HUES6 (cell line): Measurements from ENCODE around the gene ZFR2.

Experiments
- H3K27ac ChIP-seq: 2 replicates; pipeline ENCODE4 v1.7.0; 2013; ENCODE audit warnings: low read depth, mild to moderate bottlenecking, low read length, inconsistent platforms
- H3K27me3 ChIP-seq: 2 replicates; pipeline ENCODE4 v1.6.1; 2013; ENCODE audit warnings: low read length; ENCODE audit not compliant: control insufficient read depth, insufficient read depth
- H3K36me3 ChIP-seq: 2 replicates; pipeline ENCODE4 v1.6.1; 2013; ENCODE audit warnings: low read length; ENCODE audit not compliant: control insufficient read depth, insufficient read depth
- H3K4me1 ChIP-seq: 2 replicates; pipeline ENCODE4 v1.6.1; 2013; ENCODE audit warnings: low read length; ENCODE audit not compliant: control insufficient read depth, insufficient read depth
- H3K4me3 ChIP-seq: 2 replicates; pipeline ENCODE4 v1.5.1; 2013; ENCODE audit warnings: low read depth, low read length
- H3K9ac ChIP-seq: one replicate; pipeline ENCODE4 v1.6.1; 2013; ENCODE audit warnings: mild to moderate bottlenecking, low read length
- H3K9me3 ChIP-seq: 2 replicates; pipeline ENCODE4 v1.6.1; 2013; ENCODE audit warnings: low read depth, low read length; ENCODE audit not compliant: control insufficient read depth, insufficient read depth

ZFR2 gene

DNA sequence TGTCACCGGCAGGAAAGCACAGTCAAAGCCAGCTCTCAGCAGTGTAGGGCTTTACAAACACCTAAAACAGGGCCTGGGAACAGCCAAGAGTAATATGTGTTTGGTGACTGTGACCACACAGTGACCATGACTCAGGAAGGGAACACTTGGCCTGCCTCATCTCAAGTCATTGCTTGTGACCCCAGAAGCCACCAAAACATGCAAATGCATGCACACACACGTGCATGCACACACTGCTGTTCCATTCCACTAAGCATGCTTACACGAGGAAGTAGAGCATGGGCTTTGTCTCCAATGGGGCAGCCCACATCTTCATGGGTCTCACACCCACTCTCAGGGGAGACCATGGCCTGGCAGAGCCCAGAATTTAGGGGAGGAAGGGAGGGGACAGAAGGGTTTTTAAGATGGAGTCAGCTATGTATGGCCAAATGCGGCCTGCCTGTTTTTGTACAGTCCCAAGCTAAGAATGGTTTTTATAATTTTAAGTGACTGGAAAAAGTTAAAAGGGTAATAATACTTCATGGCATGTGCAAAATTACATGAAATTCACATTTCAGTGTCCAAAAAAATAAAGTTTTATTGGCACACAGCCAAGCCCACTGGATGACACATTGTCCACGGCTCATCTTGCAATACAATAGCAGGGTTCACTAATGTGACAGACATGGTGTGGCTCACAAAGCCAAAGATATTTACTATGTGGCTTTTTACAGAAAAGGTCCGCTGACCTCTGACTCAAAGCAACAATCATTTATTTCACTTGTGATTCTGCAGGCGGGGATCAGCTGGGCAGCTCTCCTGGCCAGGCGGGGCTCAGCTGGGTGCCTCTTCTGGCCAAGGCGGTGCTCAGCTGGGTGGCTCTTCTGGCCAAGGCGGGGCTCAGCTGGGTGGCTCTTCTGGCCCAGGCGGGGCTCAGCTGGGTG lies 17.3 kb downstream of the ZFR2 start:
- H3K9ac ChIP-seq, result no peak overlapping the region
- H3K9me3 ChIP-seq, result peaks cover 54% of the 10 kb centered on the region
- no peak overlapping the region for H3K4me3 ChIP-seq
- no peaks in the 10 kb centered on the region for H3K27me3 ChIP-seq
- no peaks in the 10 kb centered on the region for H3K4me1 ChIP-seq
- no peak overlapping the region for H3K27ac ChIP-seq
- peaks cover 24% of the 10 kb centered on the region for H3K36me3 ChIP-seq

DNA sequence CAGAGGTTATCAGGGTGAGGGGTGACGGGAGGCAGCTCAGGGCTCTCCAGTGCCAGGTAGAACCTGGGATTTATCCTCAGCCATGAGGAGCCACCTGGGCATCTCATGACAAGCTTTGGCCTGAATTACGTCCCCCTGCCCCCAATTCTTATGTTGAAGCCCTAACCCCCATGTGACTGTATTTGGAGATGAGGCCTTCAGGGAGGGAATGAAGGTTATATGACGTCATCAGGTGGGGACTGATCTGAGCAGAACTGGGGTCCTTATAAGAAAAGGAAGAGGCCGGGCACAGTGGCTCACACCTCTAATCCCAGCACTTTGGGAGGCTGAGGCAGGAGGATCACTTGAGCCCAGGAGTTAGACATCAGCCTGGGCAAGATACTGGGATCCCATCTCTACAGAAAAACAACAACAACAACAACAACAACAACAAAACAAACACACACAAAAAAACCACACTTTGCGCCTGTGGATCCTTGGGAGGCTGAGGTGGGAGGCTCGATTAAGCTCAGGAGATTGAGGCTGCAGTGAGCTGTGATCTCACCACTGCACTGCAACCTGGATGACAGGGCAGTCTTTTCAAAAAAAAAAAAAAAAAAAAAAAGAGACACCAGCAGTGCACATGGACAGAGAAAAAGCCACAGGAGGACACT lies 18.4 kb downstream of the ZFR2 start:
- no peak overlapping the region for H3K4me3 ChIP-seq
- no peaks in the 10 kb centered on the region for H3K4me1 ChIP-seq
- H3K9ac ChIP-seq, result no peak overlapping the region
- H3K27ac ChIP-seq, result no peak overlapping the region
- no peaks in the 10 kb centered on the region for H3K27me3 ChIP-seq
- peaks cover 54% of the 10 kb centered on the region for H3K9me3 ChIP-seq
- H3K36me3 ChIP-seq, result peaks cover 24% of the 10 kb centered on the region

DNA sequence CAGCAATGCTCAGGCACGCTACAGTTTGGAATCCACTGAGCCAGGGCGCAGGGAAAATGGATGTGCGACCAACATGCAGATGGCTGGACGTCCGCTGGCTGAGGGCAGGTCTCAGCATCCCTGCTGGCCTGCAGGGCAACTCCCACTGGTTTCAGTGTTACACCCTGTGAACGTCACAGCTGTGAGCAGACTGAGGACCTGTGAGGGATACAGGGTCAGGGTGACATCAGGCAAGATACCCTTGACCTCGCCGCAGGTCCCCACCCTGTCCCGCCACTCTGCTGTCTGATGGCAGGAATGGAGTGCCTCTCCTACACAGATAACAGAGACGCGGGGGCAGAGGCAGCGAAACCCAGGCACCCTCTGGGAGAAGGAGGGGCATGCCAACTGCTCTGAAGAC lies 19.1 kb downstream of the ZFR2 start:
- no peak overlapping the region for H3K27ac ChIP-seq
- peaks cover 54% of the 10 kb centered on the region for H3K9me3 ChIP-seq
- no peaks in the 10 kb centered on the region for H3K27me3 ChIP-seq
- no peak overlapping the region for H3K9ac ChIP-seq
- H3K4me3 ChIP-seq, result no peak overlapping the region
- H3K36me3 ChIP-seq, result peaks cover 24% of the 10 kb centered on the region
- H3K4me1 ChIP-seq, result no peaks in the 10 kb centered on the region

DNA sequence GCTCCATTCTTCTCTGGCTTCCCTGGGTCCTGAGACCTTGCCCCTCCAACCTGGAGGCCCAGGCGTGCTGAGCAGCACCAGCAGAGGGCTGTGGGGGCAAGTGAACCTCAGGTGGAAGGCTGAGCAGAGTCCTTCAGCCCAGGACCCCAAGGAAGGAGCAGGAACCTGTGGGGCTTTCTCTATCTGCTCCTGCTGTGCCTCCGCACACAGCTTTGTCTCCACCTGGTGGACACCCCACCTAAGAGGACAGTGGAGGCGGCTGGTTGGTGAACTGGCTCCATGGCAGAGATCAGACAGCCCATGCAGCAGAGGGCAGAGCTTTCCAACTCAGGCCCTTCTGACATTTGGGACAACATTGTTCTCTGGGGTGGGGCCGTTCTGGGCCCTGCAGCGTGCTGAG lies 19.7 kb downstream of the ZFR2 start:
- no peak overlapping the region for H3K27ac ChIP-seq
- H3K36me3 ChIP-seq, result peaks cover 20% of the 10 kb centered on the region
- no peak overlapping the region for H3K4me3 ChIP-seq
- H3K9me3 ChIP-seq, result peaks cover 50% of the 10 kb centered on the region
- H3K27me3 ChIP-seq, result no peaks in the 10 kb centered on the region
- no peak overlapping the region for H3K9ac ChIP-seq
- no peaks in the 10 kb centered on the region for H3K4me1 ChIP-seq

GRCh38 chr19:3844596-3844995 lies 24.2 kb downstream of the ZFR2 start:
- H3K36me3 ChIP-seq, result no peaks in the 10 kb centered on the region; the same call in 1 of the 2 replicates
- peaks cover 10% of the 10 kb centered on the region for H3K9me3 ChIP-seq
- H3K4me1 ChIP-seq, result no peaks in the 10 kb centered on the region
- no peak overlapping the region for H3K4me3 ChIP-seq
- no peak overlapping the region for H3K9ac ChIP-seq
- no peaks in the 10 kb centered on the region for H3K27me3 ChIP-seq
- H3K27ac ChIP-seq, result no peak overlapping the region

- no peaks in the 10 kb centered on the region for H3K27me3 ChIP-seq
These were observed 25.9 kb downstream of the ZFR2 start for GRCh38 chr19:3842948-3843347.

DNA sequence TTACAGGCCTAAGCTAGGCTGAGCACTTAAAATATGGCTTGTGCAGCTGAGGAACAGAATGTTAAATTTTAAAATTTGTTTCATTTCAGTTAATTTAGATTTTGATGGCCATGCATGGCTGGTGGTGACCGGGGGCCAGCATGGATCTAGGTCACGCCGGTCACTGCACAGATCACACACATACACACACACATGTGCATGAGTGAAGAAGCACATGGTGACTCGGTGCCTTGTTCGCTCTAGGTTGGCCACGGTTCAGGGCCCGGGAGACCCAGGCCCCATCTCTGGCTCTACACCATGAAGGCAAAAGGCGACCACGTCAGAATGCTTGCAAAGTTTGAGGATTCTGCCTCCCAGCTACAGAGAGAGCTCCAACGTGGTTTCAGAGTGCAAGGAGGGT lies 28.0 kb downstream of the ZFR2 start:
- peaks cover 11% of the 10 kb centered on the region for H3K9me3 ChIP-seq
- no peak overlapping the region for H3K27ac ChIP-seq
- no peak overlapping the region for H3K4me3 ChIP-seq
- no peaks in the 10 kb centered on the region for H3K4me1 ChIP-seq
- H3K27me3 ChIP-seq, result no peaks in the 10 kb centered on the region
- no peak overlapping the region for H3K9ac ChIP-seq
- no peaks in the 10 kb centered on the region for H3K36me3 ChIP-seq

More at GRCh38 chr19:3842948-3843347, 25.9 kb downstream of the ZFR2 start:
- no peak overlapping the region for H3K4me3 ChIP-seq
- no peak overlapping the region for H3K9ac ChIP-seq
- H3K27ac ChIP-seq, result no peak overlapping the region
- peaks cover 10% of the 10 kb centered on the region for H3K9me3 ChIP-seq
- no peaks in the 10 kb centered on the region for H3K4me1 ChIP-seq
- H3K36me3 ChIP-seq, result no peaks in the 10 kb centered on the region

DNA sequence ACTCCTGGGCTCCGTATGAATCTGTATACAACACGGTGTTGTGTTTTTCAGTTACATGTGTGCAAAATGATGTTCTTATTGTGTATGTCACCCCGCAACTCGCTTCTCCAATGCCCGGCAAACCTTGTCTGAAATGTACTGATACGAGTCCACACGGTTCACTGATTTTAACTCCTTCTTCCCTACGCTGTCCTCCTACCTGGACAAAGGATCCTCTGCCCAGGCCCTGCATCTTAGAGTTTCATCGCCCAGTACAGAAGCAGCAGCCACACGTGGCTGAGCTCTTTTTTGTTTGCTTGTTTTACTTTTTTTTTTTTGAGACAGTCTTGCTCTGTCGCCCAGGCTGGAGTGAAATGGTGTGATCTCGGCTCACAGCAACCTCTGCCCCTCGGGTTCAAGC lies 28.9 kb downstream of the ZFR2 start:
- H3K36me3 ChIP-seq, result no peaks in the 10 kb centered on the region
- no peak overlapping the region for H3K4me3 ChIP-seq
- no peaks in the 10 kb centered on the region for H3K27me3 ChIP-seq
- peaks cover 11% of the 10 kb centered on the region for H3K9me3 ChIP-seq
- H3K27ac ChIP-seq, result no peak overlapping the region
- H3K9ac ChIP-seq, result no peak overlapping the region
- H3K4me1 ChIP-seq, result no peaks in the 10 kb centered on the region

DNA sequence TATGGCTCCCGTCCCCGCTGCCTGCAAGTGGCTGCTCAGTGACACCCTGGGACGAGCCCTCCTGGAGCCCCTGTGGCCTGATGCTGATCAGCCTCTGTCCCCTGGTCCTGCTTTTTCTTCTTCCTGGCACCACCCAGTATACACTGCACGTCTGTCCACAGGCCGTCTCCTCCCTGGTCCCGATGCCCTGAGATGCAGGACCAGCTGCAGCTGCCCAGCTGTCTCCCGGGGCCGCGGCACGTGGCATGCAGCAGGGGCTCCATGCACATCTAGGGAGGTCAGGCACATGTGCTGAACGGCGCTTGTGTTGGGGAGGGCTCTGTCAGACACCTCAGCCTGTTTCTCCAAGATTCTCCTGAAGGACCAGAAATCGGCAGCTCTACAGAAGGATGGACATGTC lies 30.2 kb downstream of the ZFR2 start:
- Histone ChIP-seq H3K36me3 (no peaks in the 10 kb centered on the region), H3K27ac (no peak overlapping the region), H3K27me3 (no peaks in the 10 kb centered on the region)

DNA sequence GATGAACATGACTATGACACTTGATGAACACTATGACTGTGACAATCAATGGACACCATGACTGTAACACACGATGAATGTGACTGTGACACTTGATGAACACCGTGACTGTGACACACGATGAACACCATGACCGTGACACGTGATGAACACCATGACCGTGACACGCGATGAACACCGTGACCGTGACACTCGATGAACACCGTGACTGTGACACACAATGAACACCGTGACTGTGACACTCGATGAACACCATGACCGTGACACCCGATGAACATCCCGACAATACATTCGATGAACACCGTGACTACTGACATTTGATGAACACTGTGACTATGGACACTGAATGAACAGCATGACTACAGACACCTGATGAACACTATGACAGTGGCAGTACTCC lies 30.9 kb downstream of the ZFR2 start:
- Histone ChIP-seq H3K9ac (no peak overlapping the region), H3K36me3 (no peaks in the 10 kb centered on the region), H3K9me3 (peaks cover 11% of the 10 kb centered on the region), H3K4me1 (no peaks in the 10 kb centered on the region; the same call in 1 of the 2 replicates), H3K27ac (no peak overlapping the region), H3K27me3 (no peaks in the 10 kb centered on the region), H3K4me3 (no peak overlapping the region)

More for the DNA sequence above, 30.2 kb downstream of the ZFR2 start:
- Histone ChIP-seq H3K9ac (no peak overlapping the region), H3K4me1 (no peaks in the 10 kb centered on the region; the same call in 1 of the 2 replicates), H3K4me3 (no peak overlapping the region), H3K9me3 (peaks cover 11% of the 10 kb centered on the region)

DNA sequence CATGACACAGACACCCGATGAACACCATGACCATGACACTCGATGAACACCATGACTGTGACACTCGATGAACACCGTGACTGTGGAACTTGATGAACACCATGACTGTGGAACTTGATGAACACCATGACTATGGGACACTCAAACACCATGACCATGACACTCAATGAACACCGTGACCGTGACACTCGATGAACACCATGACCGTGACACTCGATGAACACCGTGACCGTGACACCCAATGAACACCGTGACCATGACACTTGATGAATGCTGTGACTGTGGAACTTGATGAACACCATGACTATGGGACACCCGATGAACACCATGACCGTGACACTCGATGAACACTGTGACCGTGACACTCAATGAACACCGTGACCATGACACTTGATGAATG lies 31.5 kb downstream of the ZFR2 start:
- Histone ChIP-seq H3K9ac (no peak overlapping the region), H3K4me3 (no peak overlapping the region)

More for the DNA sequence above, 31.5 kb downstream of the ZFR2 start:
- Histone ChIP-seq H3K36me3 (no peaks in the 10 kb centered on the region), H3K9me3 (peaks cover 11% of the 10 kb centered on the region), H3K27me3 (no peaks in the 10 kb centered on the region), H3K27ac (no peak overlapping the region), H3K4me1 (no peaks in the 10 kb centered on the region; the same call in 1 of the 2 replicates)
